Measurements from ENCODE around the gene CD160.
"Not testable (repeated sequence)": the region's sequence is repeated elsewhere in the genome, so short reads cannot be mapped to it uniquely, and the experiment has no call there.

The CD160 gene

GRCh38 chr1:145719230-145720079, at the start of gene CD160:
TSS of gene CD160 (plus strand) at chr1:145719499. CDS start at chr1:145728328, 8,829 bp downstream.
- no peak for DNase-seq

GRCh38 chr1:145670995-145671745, 48.1 kb upstream of the CD160 start:
- DNase-seq, result not testable (repeated sequence)

GRCh38 chr1:145673217-145673616, 46.1 kb upstream of the CD160 start:
- DNase-seq, result not testable (repeated sequence)

GRCh38 chr1:145684858-145685257, 34.4 kb upstream of the CD160 start:
- not testable (repeated sequence) for DNase-seq

GRCh38 chr1:145686078-145686477, 33.2 kb upstream of the CD160 start:
- not testable (repeated sequence) for DNase-seq

- DNase-seq, result no peak
Observed at GRCh38 chr1:145688328-145688727, 31.0 kb upstream of the CD160 start.

- no peak for DNase-seq
Observed at GRCh38 chr1:145688924-145689323, 30.4 kb upstream of the CD160 start.

- DNase-seq, result no peak
Observed at GRCh38 chr1:145689922-145690321, 29.4 kb upstream of the CD160 start.

- peak; percentile 42 for DNase-seq
Observed at GRCh38 chr1:145690587-145691558, 28.4 kb upstream of the CD160 start.

GRCh38 chr1:145692785-145693443, 26.4 kb upstream of the CD160 start:
- no peak for DNase-seq

- DNase-seq, result no peak
Observed at GRCh38 chr1:145695821-145696629, 23.3 kb upstream of the CD160 start.

GRCh38 chr1:145696630-145696960, 22.7 kb upstream of the CD160 start:
- DNase-seq, result no peak

GRCh38 chr1:145701306-145701862, 17.9 kb upstream of the CD160 start:
- no peak for DNase-seq

- DNase-seq, result no peak
Observed at GRCh38 chr1:145702052-145702451, 17.2 kb upstream of the CD160 start.

- no peak for DNase-seq
Observed at GRCh38 chr1:145702826-145703225, 16.5 kb upstream of the CD160 start.

- no peak for DNase-seq
Observed at GRCh38 chr1:145705622-145706021, 13.7 kb upstream of the CD160 start.

- DNase-seq, result no peak
Observed at GRCh38 chr1:145706086-145706664, 13.1 kb upstream of the CD160 start.

GRCh38 chr1:145707183-145707867, 12.0 kb upstream of the CD160 start, which contains the start of gene PDZK1:
TSS of gene PDZK1 (minus strand) at chr1:145707368. CDS start at chr1:145688021, 19,347 bp downstream.
- no peak for DNase-seq

GRCh38 chr1:145708063-145708462, 11.2 kb upstream of the CD160 start:
- no peak for DNase-seq
